T47D (cell line): ENCODE measurements around the gene RETN.

Experiments
- DNase-seq, 2 experiments: peaks; one replicate each; pipeline versions ENCODE4 v3.0.0 to v3.0.0-alpha.2; 2011 to 2012; ENCODE audit warnings: low read depth in 1 of 2, low spot score in 1 of 2
- JUND ChIP-seq: IDR thresholded peaks from 2 replicates; pipeline ENCODE4 v1.6.1; 2012; ENCODE audit warnings: low read depth
- in situ Hi-C: cut with HindIII; loops from 2 replicates; pipeline ENCODE4 v1.10.0; 2016; ENCODE audit warnings: low sequenced_read_pairs, low pct_unique_long_range_greater_than_20kb

Gene RETN, protein sequence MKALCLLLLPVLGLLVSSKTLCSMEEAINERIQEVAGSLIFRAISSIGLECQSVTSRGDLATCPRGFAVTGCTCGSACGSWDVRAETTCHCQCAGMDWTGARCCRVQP

GRCh38 chr19:7668842-7669241 lies at the start of gene RETN:
Gene RETN, plus strand, starts transcription at chr19:7669049. Its CDS starts 278 bp downstream, at chr19:7669327.
- DNase-seq: no peak
- in situ Hi-C loops: no loop called here
- TF ChIP-seq JUND: no peak

DNA sequence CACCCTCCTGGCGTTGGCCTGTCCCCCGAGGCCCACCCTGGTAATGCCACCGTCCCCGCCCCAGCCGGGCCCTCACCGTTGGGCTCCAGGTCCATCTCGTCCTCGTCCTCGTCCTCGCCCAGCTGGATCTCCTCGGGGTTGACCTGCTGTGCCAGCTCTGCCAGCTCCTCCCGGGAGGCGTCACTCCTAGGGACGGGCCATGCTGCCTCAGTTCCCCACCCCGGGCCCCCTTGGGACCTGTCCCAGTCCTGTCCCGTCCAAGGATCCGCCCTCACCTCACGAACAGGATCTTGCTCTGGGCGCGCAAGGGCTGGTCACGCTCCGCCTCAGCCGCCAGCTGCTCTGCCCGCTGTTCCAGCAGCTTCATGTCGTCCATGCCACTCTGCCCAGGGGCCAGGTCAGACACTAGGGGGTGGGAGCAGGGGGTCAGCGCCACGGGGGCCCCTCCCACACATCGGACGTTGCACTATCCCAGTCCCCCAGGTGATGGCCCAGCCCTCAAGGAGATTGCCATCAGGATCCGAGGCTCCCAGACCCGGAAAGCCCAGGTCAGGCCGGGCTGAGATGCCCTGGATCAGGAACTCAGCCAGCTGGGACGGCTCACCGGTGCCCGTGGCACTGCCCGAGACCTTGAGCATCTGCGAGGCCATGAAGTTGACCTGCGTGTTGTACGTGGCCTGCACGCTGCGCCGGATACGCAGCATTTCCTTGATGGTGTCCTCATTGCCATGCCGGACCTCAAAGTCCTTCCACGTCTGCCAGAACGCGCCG lies 49.0 kb upstream of the RETN start:
- in situ Hi-C loops: no loop called here
- peak; percentile 84 to 94 for DNase-seq
- TF ChIP-seq JUND: no peak

DNA sequence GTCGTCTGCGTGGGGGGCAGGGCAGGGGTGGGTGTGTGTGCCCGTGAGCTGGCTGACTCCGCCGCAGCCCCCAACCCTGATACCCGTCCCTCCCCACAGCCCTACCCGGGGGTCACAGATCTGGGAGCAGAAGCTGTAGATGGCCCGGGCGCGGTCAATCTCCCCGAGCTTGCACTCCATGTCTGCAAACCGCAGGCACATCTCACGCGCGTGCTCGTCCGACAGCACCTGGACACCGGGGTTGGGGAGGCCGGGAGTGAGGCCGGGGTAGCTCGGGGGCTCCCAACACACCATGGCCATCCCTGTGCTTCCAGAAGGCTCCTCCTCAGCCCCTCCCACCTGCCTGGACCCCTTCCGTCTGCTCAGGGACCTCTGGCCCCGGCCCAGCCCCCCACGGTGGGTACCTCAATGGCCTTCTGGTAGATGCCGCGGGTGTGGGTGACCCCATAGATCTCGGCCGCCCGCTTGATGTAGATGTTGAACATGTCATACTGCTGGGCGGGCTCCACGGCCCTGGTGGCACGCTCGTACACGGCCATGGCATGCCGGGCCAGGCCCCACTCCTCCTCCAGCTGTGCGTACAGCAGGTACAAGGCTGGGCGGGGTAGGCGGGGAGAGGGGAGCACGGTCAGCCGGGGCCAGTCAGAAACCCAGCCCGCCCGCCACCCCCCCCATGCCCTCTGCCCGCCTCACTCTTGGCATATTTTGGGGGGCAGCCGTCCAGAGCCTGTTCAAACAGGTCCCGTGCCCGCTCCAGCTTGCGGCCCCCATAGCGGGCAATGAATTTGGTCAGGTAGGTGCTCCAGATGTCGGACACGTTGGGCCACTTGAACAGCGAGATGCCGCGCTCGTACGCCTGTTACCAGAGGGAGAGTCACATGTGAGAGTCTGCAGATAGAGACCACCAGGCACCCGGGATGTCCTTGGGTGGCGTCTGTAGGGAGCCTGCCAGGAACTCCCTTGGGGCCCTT lies 48.1 kb upstream of the RETN start:
- in situ Hi-C loops: no loop called here
- no peak for TF ChIP-seq JUND
- DNase-seq: no peak

DNA sequence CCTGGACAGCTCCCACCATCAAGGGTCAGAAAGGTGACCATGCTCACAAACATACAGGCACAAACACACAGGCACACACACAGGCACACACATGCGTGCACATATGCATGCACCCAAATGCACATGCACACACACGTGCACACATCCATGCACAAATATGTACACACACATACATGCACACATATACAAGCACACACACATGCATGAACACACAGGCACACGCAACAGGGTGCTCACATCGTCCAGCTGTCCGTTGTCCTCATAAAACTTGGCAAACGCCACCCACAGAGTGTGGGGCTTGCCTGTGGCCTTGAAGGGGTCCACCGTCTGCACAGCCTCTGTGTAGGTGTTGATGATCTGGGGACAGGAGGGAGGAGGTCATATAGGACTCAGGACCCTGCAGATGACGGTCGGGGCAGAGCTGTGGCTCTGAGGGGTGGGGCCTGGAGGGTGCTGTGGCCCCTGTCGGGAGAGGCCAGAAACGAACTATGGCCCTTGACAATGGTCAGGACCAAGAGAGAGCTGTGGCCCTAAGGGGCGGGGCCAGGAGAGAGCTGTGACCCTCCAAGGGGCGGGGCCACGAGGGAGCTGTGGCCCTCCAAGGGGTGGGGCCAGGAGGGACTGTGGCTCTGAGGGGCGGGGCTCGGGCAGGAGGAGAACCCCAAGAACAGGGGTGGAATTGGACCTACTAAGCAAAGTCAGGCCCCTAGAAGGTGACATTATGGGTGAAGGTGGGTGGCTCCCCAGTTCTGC lies 45.7 kb upstream of the RETN start:
- DNase-seq: no peak
- in situ Hi-C loops: no loop called here
- no peak for TF ChIP-seq JUND

DNA sequence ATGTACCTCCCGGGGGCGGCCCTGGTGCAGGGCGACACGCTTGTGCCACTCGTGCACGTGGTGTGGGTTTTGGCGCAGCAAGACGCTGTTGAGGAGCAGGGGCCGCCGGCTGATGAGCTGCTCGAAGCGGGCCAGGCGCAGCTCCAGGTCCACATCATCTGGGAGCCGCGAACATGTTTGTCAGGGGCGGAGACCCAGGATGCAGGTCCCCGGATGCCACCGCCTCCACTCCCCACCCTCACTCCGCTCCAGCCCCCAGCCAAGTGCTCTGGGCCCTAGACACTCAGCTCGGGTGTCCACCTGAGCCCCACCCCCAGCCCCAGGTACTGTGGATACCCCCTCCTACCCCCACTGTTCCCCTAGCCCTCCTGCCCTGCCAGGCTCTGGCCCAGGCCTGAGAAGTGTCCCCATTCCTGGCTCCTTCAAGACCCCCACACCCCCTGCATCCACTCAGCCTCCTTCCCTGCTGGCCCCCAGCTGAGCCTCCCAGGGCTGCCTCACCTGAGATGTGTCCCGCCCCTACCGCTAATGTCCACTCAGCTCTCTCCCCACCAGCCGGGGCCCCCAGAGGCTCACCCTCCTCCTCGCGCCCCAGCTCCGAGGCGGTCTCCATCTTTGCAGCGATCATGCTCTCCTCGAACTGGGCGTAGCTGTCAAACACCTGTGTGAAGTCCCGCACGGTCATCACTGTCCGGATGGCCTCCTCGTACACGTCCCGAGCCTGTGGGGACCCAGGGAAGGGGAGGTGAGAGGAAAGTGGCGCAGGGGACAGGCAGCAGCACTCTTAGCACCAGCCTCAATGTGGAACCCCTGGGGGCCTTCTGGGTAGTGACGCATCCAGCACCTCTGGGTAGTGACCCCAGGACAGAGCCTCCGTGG lies 44.9 kb upstream of the RETN start:
- in situ Hi-C loops: no loop called here
- DNase-seq: no peak

GRCh38 chr19:7624810-7625209 lies 44.0 kb upstream of the RETN start:
- in situ Hi-C loops: no loop called here
- no peak for DNase-seq

More for the DNA sequence above, 44.9 kb upstream of the RETN start:
- TF ChIP-seq JUND: no peak

GRCh38 chr19:7625763-7626372 lies 43.0 kb upstream of the RETN start:
- TF ChIP-seq JUND: no peak
- no peak for DNase-seq
- in situ Hi-C loops: no loop called here

More at GRCh38 chr19:7624810-7625209, 44.0 kb upstream of the RETN start:
- no peak for TF ChIP-seq JUND

DNA sequence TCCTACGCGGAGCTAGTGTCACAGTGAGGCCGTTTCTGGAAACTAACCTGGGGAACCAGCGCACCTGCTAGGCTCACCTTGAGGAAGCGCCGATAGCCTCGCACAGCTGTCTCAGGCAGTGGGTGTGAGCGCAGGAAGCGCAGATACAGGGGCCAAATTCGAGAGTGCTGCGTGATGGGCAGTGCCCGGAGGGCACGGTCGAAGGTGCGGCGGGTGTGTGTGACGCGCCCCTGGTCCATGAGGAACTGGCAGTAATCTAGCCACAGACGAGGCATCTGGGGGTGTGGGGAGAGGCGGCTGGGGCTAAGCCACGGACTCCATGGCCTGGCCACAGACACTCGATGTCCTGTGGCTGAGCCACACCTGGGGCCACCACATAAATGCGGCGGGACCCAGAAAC lies 41.7 kb upstream of the RETN start:
- in situ Hi-C loops: no loop called here
- TF ChIP-seq JUND: no peak
- no peak for DNase-seq

GRCh38 chr19:7628589-7629311 lies 40.1 kb upstream of the RETN start:
- TF ChIP-seq JUND: no peak
- no peak for DNase-seq
- in situ Hi-C loops: no loop called here

DNA sequence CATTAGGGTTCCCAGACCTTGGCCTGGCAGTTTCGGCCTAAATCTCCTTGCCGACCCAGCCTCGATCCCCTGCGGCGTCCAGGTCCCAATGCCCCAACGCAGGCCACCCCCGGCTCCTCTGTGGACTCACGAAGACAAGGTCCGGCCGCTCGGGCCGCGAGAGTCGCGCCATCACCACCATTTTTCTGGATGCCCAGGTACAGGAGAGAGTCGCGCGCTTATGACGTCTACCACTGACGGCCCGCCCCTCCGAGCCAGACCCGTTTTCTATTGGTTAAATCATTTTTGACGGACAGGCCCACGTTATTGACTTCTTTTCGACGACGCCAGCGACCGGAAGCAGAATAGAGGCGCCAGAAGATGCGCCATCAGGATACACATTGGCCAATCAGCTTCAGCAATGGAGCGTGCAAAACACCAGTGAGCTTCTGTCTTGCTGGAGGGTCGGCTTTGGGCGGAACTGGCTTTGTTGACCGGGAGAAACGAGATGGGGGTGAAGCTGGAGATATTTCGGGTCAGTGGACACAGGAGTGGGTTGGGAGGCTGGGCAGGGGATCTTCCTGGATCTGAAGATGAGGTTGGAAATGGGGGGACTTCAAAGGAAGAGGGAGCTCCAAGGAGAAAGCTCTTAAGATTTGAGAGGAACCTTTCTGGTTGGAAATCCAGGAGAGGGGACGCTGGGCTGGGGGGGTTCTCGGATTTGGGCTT lies 39.3 kb upstream of the RETN start, which contains the start of the genes PET100 and XAB2:
TSS of gene PET100 (plus strand) at position 447 of the 708 bp plus-strand sequence. CDS start at position 488, 41 bp downstream.
TSS of gene XAB2 (minus strand) at position 199 of the 708 bp plus-strand sequence. CDS start at position 181, 18 bp downstream.
- in situ Hi-C loops: no loop called here
- peak; percentile 97 to 98 for DNase-seq
- TF ChIP-seq JUND: no peak
